ENCODE results near the gene SYNGAP1.
"Not testable (repeated sequence)": the region's sequence is repeated elsewhere in the genome, so short reads cannot be mapped to it uniquely, and the experiment has no call there.

Gene SYNGAP1

GRCh38 chr6:33469661-33470060, 49.8 kb downstream of the SYNGAP1 start:
- no peak for DNase-seq (ENCODE audit: low spot score)
- in situ Hi-C loops (cut with MboI; ENCODE audit: low pct_unique_long_range_greater_than_20kb, low sequenced_read_pairs, unreplicated experiment) = no loop called here
- no peak for TF ChIP-seq CTCF (IDR thresholded peaks at IDR 0.05; ENCODE audit: extremely low read depth, insufficient read depth, missing control alignments)

GRCh38 chr6:33477864-33478263, 58.0 kb downstream of the SYNGAP1 start:
- in situ Hi-C loops (cut with MboI; ENCODE audit: low pct_unique_long_range_greater_than_20kb, low sequenced_read_pairs, unreplicated experiment) = no loop called here
- no peak for TF ChIP-seq CTCF (IDR thresholded peaks at IDR 0.05; ENCODE audit: extremely low read depth, insufficient read depth, missing control alignments)
- no peak for DNase-seq (ENCODE audit: low spot score)

- DNase-seq (ENCODE audit: low spot score) = no peak
- in situ Hi-C loops (cut with MboI; ENCODE audit: low pct_unique_long_range_greater_than_20kb, low sequenced_read_pairs, unreplicated experiment) = no loop called here
- no peak for TF ChIP-seq CTCF (IDR thresholded peaks at IDR 0.05; ENCODE audit: extremely low read depth, insufficient read depth, missing control alignments)
Observed at GRCh38 chr6:33481192-33481591, 61.3 kb downstream of the SYNGAP1 start.

- in situ Hi-C loops (cut with MboI; ENCODE audit: low pct_unique_long_range_greater_than_20kb, low sequenced_read_pairs, unreplicated experiment); DNase-seq (ENCODE audit: low spot score): not testable (repeated sequence)
Observed at GRCh38 chr6:33482620-33483019, 62.8 kb downstream of the SYNGAP1 start.

- in situ Hi-C loops (cut with MboI; ENCODE audit: low pct_unique_long_range_greater_than_20kb, low sequenced_read_pairs, unreplicated experiment) = no loop called here
- no peak for DNase-seq (ENCODE audit: low spot score)
- no peak for TF ChIP-seq CTCF (IDR thresholded peaks at IDR 0.05; ENCODE audit: extremely low read depth, insufficient read depth, missing control alignments)
Observed at GRCh38 chr6:33483678-33484077, 63.8 kb downstream of the SYNGAP1 start.

GRCh38 chr6:33484673-33485262, 64.9 kb downstream of the SYNGAP1 start:
- DNase-seq (ENCODE audit: low spot score); in situ Hi-C loops (cut with MboI; ENCODE audit: low pct_unique_long_range_greater_than_20kb, low sequenced_read_pairs, unreplicated experiment): not testable (repeated sequence)

- DNase-seq (ENCODE audit: low spot score); in situ Hi-C loops (cut with MboI; ENCODE audit: low pct_unique_long_range_greater_than_20kb, low sequenced_read_pairs, unreplicated experiment): not testable (repeated sequence)
Observed at GRCh38 chr6:33485680-33486079, 65.8 kb downstream of the SYNGAP1 start.

- TF ChIP-seq CTCF (IDR thresholded peaks at IDR 0.05; ENCODE audit: extremely low read depth, insufficient read depth, missing control alignments) = no peak
- no peak for DNase-seq (ENCODE audit: low spot score)
- in situ Hi-C loops (cut with MboI; ENCODE audit: low pct_unique_long_range_greater_than_20kb, low sequenced_read_pairs, unreplicated experiment) = no loop called here
Observed at GRCh38 chr6:33488339-33488738, 68.5 kb downstream of the SYNGAP1 start.

Measured in GM13977 (cell line).